ENCODE results near the gene RASAL2. TPM values are rescaled to one million over a fixed set of nuclear protein-coding genes. Genes with fewer than 3 reads are reported as not detected.

RASAL2 gene
- polyA plus RNA-seq, 1 experiment, result 21.4 TPM

DNA sequence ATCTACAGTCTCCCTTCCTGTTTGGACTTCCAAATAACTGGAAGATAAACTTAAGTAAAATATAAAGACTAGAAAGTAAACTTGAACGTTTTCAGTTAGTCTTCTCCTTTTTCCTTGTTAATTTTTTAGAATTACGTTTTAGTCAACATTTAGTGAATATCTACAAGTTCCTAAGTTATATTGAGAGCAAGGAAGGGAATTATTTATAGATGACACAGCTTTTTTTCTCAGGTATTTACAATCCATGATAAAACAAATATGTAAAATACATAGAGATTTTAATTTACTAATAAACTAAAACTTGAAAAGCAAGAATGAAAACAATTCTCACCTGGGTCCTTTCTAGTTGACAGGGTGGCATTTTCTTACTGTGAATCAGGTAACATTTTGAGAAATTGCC, 313.3 kb downstream of the RASAL2 start:
- ChIA-PET POLR2A (no interaction called here), CTCF (no interaction called here)
- no peak for TF ChIP-seq CTCF (IDR thresholded peaks at IDR 0.05; ENCODE audit: low read depth, low read length)
- Histone ChIP-seq H3K27me3 (ENCODE audit: control insufficient read depth, insufficient read depth, low read length) (no peaks in the 10 kb centered on the region), H3K4me3 (ENCODE audit: low read depth, low read length) (no peak overlapping the region), H3K27ac (ENCODE audit: low read depth, low read length) (no peak overlapping the region), H3K9me3 (ENCODE audit: control insufficient read depth, insufficient read depth, low read length) (no peaks in the 10 kb centered on the region)
- no peak for DNase-seq (ENCODE audit: low read depth, low spot score)

DNA sequence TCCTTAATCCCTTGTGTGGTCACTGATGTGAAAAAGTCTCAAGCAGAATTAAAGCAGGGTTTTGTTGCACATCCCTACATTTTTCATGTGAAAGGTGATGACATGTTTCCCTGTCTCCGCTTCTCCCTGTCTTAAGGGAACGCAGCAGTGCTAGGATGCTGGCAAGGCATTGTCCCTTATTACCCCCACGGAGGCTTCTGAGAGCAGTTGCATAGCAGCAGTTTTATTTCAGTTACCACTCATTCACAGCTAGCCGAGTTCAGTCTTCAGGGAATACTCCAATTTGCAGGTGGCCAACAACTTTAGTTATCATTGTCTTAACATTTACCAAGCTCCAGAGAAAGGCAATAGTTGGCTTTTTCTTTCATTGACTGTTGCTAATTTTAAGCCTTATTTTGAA, 313.8 kb downstream of the RASAL2 start:
- CTCF ChIA-PET, result interaction anchor here (1.0 to 1.4 kb wide), 2 partner anchors 34 to 94 kb away, joined by 3 to 4 read pairs; no protein-coding TSS in a partner anchor
- H3K27ac ChIP-seq (ENCODE audit: low read depth, low read length), result no peak overlapping the region
- POLR2A ChIA-PET, result no interaction called here
- no peaks in the 10 kb centered on the region for H3K9me3 ChIP-seq (ENCODE audit: control insufficient read depth, insufficient read depth, low read length)
- no peaks in the 10 kb centered on the region for H3K27me3 ChIP-seq (ENCODE audit: control insufficient read depth, insufficient read depth, low read length)
- no peak for TF ChIP-seq CTCF (IDR thresholded peaks at IDR 0.05; ENCODE audit: low read depth, low read length)
- DNase-seq (ENCODE audit: low read depth, low spot score), result no peak
- H3K4me3 ChIP-seq (ENCODE audit: low read depth, low read length), result no peak overlapping the region

- POLR2A ChIA-PET, result no interaction called here
- no peaks in the 10 kb centered on the region for H3K9me3 ChIP-seq (ENCODE audit: control insufficient read depth, insufficient read depth, low read length)
- H3K27ac ChIP-seq (ENCODE audit: low read depth, low read length), result no peak overlapping the region
- DNase-seq (ENCODE audit: low read depth, low spot score), result no peak
- no peak overlapping the region for H3K4me3 ChIP-seq (ENCODE audit: low read depth, low read length)
- no peaks in the 10 kb centered on the region for H3K27me3 ChIP-seq (ENCODE audit: control insufficient read depth, insufficient read depth, low read length)
- no peak for TF ChIP-seq CTCF (IDR thresholded peaks at IDR 0.05; ENCODE audit: low read depth, low read length)
- CTCF ChIA-PET, result interaction anchor here (1.0 to 1.4 kb wide), 2 partner anchors 35 to 93 kb away, joined by 3 to 4 read pairs; no protein-coding TSS in a partner anchor
Measured at GRCh38 chr1:178408871-178409270, 315.0 kb downstream of the RASAL2 start.

DNA sequence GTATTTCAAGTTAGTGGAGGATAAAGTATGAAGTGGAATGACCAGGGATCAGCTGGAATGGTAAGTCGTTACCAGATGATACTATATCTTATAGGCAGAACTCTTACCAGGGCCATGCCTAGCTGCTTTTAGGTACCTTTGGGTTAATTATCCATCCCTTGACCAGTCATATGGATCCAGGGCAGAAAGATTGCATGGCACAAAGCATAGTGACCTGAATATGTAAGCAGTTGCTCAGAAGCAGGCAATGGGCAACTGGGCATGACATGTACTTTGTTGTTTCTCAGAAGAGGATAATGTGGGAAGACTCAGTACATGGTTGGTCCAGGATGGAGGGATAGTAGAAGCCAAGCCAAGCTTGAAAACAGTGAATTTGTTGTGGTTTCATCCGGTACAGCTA, 315.6 kb downstream of the RASAL2 start:
- POLR2A ChIA-PET, result no interaction called here

More for the DNA sequence above, 315.6 kb downstream of the RASAL2 start:
- Histone ChIP-seq H3K27me3 (ENCODE audit: control insufficient read depth, insufficient read depth, low read length) (no peaks in the 10 kb centered on the region), H3K4me3 (ENCODE audit: low read depth, low read length) (no peak overlapping the region), H3K27ac (ENCODE audit: low read depth, low read length) (no peak overlapping the region), H3K9me3 (ENCODE audit: control insufficient read depth, insufficient read depth, low read length) (no peaks in the 10 kb centered on the region)
- CTCF ChIA-PET, result no interaction called here
- no peak for DNase-seq (ENCODE audit: low read depth, low spot score)
- TF ChIP-seq CTCF (IDR thresholded peaks at IDR 0.05; ENCODE audit: low read depth, low read length), result no peak

Data from AG04450 (cell line).